Naive thymus-derived CD4-positive, alpha-beta T cell (primary cell): Measurements from ENCODE around the gene LRP4. TPM values are rescaled to one million over a fixed set of nuclear protein-coding genes. Genes with fewer than 3 reads are reported as not detected.

ENCODE experiments used
- ATAC-seq: fragments of 150-1000 bp; cut with Tn5 transposase; 2 replicates; pipeline ENCODE4 v1.10.0; 2021; ENCODE audit warnings: mild to moderate bottlenecking, moderate library complexity
- CTCF ChIA-PET: fragments of 350-600 bp; sonication (Branson Sonifier 250); formaldehyde crosslinking; loops from one replicate; lab custom pipeline; 2021; ENCODE audit warnings: antibody characterized with exemption; lab: Charles Lee
- POLR2A ChIA-PET: fragments of 350-600 bp; sonication (Branson Sonifier 250); formaldehyde crosslinking; loops from one replicate; lab custom pipeline; 2021; ENCODE audit warnings: antibody characterized with exemption, inconsistent platforms; lab: Charles Lee
- DNase-seq, 9 donors: peaks; one replicate each; pipeline versions ENCODE4 v3.0.0 to v3.0.0-alpha.2; 2020 to 2022; ENCODE audit warnings: mixed read lengths in 1 of 9
- H3K27ac ChIP-seq: one replicate; pipeline ENCODE4 v1.7.0; 2013; ENCODE audit warnings: mild to moderate bottlenecking, low read depth, low read length, moderate library complexity
- H3K27me3 ChIP-seq, 2 donors: one replicate each; pipeline ENCODE4 v1.7.0; 2013; ENCODE audit warnings: low read length in 2 of 2, mild to moderate bottlenecking in 2 of 2, moderate library complexity in 2 of 2; ENCODE audit not compliant: control insufficient read depth in 2 of 2, insufficient read depth in 2 of 2
- H3K36me3 ChIP-seq, 3 experiments: 1 replicate in 2 of 3; 2 replicates in 1 of 3; pipeline ENCODE4 v1.7.0; 2013; ENCODE audit warnings: low read length in 3 of 3, mild to moderate bottlenecking in 3 of 3, moderate library complexity in 1 of 3; ENCODE audit not compliant: insufficient read depth in 3 of 3, control insufficient read depth in 2 of 3
- H3K4me1 ChIP-seq, 2 donors: one replicate each; pipeline ENCODE4 v1.7.0; 2013; ENCODE audit warnings: low read length in 2 of 2, mild to moderate bottlenecking in 2 of 2, moderate library complexity in 1 of 2; ENCODE audit not compliant: control insufficient read depth in 2 of 2, insufficient read depth in 2 of 2
- H3K4me3 ChIP-seq: 2 replicates; pipeline ENCODE4 v1.7.0; 2013; ENCODE audit warnings: mild to moderate bottlenecking, low read length
- H3K9me3 ChIP-seq, 3 experiments: 1 replicate in 2 of 3; 2 replicates in 1 of 3; pipeline ENCODE4 v1.7.0; 2013; ENCODE audit warnings: low read length in 3 of 3; ENCODE audit not compliant: control insufficient read depth in 2 of 3
- H3K27ac Mint-ChIP-seq, 9 donors: one replicate each; pipeline ENCODE4 v1.8.0; 2020 to 2022; ENCODE audit warnings: mixed read lengths in 9 of 9, mild to moderate bottlenecking in 8 of 9, moderate library complexity in 5 of 9, inconsistent platforms in 2 of 9
- H3K27me3 Mint-ChIP-seq, 5 donors: one replicate each; pipeline ENCODE4 v1.8.0; 2021 to 2022; ENCODE audit warnings: mixed read lengths in 5 of 5, mild to moderate bottlenecking in 1 of 5
- H3K36me3 Mint-ChIP-seq, 5 donors: one replicate each; pipeline ENCODE4 v1.8.0; 2020 to 2022; ENCODE audit warnings: mixed read lengths in 5 of 5, mild to moderate bottlenecking in 3 of 5, inconsistent platforms in 1 of 5
- H3K4me1 Mint-ChIP-seq, 7 donors: one replicate each; pipeline ENCODE4 v1.8.0; 2020 to 2022; ENCODE audit warnings: mixed read lengths in 7 of 7, mild to moderate bottlenecking in 3 of 7, inconsistent platforms in 1 of 7
- H3K4me3 Mint-ChIP-seq, 10 donors: one replicate each; pipeline ENCODE4 v1.8.0; 2020 to 2022; ENCODE audit warnings: mild to moderate bottlenecking in 10 of 10, mixed read lengths in 10 of 10, moderate library complexity in 6 of 10, inconsistent platforms in 2 of 10
- H3K9me3 Mint-ChIP-seq, 11 donors: one replicate each; pipeline ENCODE4 v1.8.0; 2020 to 2022; ENCODE audit warnings: mixed read lengths in 11 of 11, mild to moderate bottlenecking in 4 of 11, inconsistent platforms in 1 of 11, moderate library complexity in 1 of 11
- intact Hi-C, 2 donors: fragments of 100-400 bp; cut with micrococcal nuclease; formaldehyde crosslinking; loops; one replicate each; pipeline ENCODE4 v1.15.1; 2023
- polyA plus RNA-seq, 2 donors: library from polyadenylated mRNA; unstranded; fragments of 300-500 nt; fragmentation: Illumina TruSeq; gene quantifications; one replicate each; pipeline ENCODE4 v1.2.3, GENCODE V29; 2021
- total RNA-seq, 6 experiments: library from RNA in 5 of 6; stranded (reverse) in 5 of 6; gene quantifications; 1 replicate in 5 of 6; 2 replicates in 1 of 6; pipeline ENCODE4 v1.2.3 and lab custom pipeline; 2021 to 2026

The LRP4 gene
- total and polyA plus RNA-seq, 7 experiments from 2014 or later: not detected

DNA sequence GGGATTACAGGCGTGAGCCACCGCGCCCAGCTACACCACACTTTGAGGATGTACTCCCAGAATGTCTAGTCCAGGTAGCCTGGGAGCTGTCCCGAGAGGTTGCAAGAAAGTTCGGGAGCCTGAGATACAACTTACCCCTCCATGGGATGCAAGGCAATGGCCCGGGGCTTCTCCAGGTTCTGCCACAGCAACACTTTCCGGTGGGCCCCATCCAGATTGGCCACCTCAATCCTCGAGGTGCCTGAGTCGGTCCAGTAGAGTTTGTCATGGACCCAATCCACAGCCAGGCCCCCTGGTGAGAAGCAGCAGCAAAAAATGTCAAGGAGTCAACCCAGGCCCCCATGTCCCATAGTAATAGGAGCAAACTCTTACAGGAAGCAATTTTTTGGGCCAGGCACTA lies 25.5 kb downstream of the LRP4 start:
- Histone ChIP-seq H3K36me3 (no peaks in the 10 kb centered on the region), H3K4me3 (no peak overlapping the region), H3K4me1 (no peaks in the 10 kb centered on the region), H3K9me3 (no peaks in the 10 kb centered on the region), H3K27me3 (no peaks in the 10 kb centered on the region), H3K27ac (no peak overlapping the region)
- Mint-ChIP-seq H3K9me3 (no peaks in the 10 kb centered on the region), H3K36me3 (no peaks in the 10 kb centered on the region), H3K4me1 (peaks cover 0 to 6% (median 0%) of the 10 kb centered on the region in 7 donors), H3K27ac (no peak overlapping the region), H3K27me3 (peaks cover 0 to 5% (median 0%) of the 10 kb centered on the region in 5 donors), H3K4me3 (no peak overlapping the region)
- intact Hi-C loops: no loop called here
- ChIA-PET POLR2A (interaction anchor here (0.6 kb wide), 1 partner anchor 378 kb away, joined by 3 read pairs; no protein-coding TSS in a partner anchor), CTCF (interaction anchor here (1.1 to 5.4 kb wide), 2 partner anchors 262 to 268 kb away, joined by 3 to 34 read pairs; no protein-coding TSS in a partner anchor)
- ATAC-seq (no peak), DNase-seq (no peak)

DNA sequence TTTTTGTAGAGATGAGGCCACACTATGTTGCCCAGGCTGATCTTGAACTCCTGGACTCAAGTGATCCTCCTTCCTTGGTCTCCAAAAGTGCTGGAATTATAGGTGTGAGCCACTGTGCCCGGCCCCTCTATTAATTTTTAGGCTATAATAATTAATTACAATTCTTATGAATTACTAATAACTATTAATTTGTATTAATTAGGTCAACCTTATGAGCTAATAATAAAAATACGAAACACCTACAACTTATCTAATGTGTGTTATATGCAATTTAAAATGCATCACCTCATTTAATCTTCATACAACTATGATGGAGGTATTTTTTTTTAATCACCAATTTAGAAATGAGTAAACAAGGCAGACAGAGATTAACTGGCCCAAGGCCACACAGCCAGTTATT lies 26.2 kb downstream of the LRP4 start:
- Histone ChIP-seq H3K4me1 (no peaks in the 10 kb centered on the region), H3K27ac (no peak overlapping the region), H3K36me3 (no peaks in the 10 kb centered on the region), H3K9me3 (no peaks in the 10 kb centered on the region), H3K4me3 (no peak overlapping the region), H3K27me3 (no peaks in the 10 kb centered on the region)
- Mint-ChIP-seq H3K9me3 (no peaks in the 10 kb centered on the region), H3K4me1 (peaks cover 0 to 6% (median 0%) of the 10 kb centered on the region in 7 donors), H3K4me3 (no peak overlapping the region), H3K27ac (no peak overlapping the region), H3K27me3 (peaks cover 0 to 5% (median 0%) of the 10 kb centered on the region in 5 donors), H3K36me3 (no peaks in the 10 kb centered on the region)
- CTCF ChIA-PET: interaction anchor here (0.6 to 5.4 kb wide), 6 partner anchors 89 to 272 kb away, joined by 3 to 34 read pairs (median 6); no protein-coding TSS in a partner anchor
- POLR2A ChIA-PET: no interaction called here
- DNase-seq (no peak), ATAC-seq (no peak)
- intact Hi-C loops: no loop called here

DNA sequence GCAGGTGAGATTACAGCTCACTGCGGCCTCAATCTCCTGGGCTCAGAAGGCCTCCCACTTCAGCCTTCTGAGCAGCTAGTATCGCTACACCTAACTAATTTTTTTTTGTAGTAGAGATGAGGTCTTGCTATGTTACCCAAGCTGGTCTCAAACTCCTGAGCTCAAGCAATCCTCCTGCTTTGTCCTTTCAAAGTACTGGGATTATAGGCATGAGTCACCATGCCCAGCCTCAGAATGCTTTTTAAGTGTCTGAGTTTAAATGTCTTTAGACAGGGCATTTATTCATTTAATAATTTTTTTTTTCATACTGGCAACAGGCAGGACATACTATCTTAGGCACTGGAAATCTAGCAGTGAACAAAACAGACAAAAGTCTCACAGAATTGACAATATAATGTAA lies 27.7 kb downstream of the LRP4 start:
- no peak overlapping the region for H3K4me3 ChIP-seq
- ATAC-seq (no peak), DNase-seq (no peak)
- H3K4me1 ChIP-seq: no peaks in the 10 kb centered on the region
- Mint-ChIP-seq H3K27ac (no peak overlapping the region), H3K4me3 (no peak overlapping the region), H3K27me3 (peaks cover 0 to 7% (median 0%) of the 10 kb centered on the region in 5 donors), H3K36me3 (no peaks in the 10 kb centered on the region), H3K4me1 (peaks cover 0 to 6% (median 0%) of the 10 kb centered on the region in 7 donors), H3K9me3 (no peaks in the 10 kb centered on the region)
- intact Hi-C loops: no loop called here
- no peaks in the 10 kb centered on the region for H3K36me3 ChIP-seq
- no peaks in the 10 kb centered on the region for H3K9me3 ChIP-seq
- H3K27ac ChIP-seq: no peak overlapping the region
- ChIA-PET POLR2A (no interaction called here), CTCF (interaction anchor here (0.6 to 5.4 kb wide), 7 partner anchors 25 to 349 kb away, joined by 3 to 34 read pairs (median 4); no protein-coding TSS in a partner anchor)
- H3K27me3 ChIP-seq: no peaks in the 10 kb centered on the region

DNA sequence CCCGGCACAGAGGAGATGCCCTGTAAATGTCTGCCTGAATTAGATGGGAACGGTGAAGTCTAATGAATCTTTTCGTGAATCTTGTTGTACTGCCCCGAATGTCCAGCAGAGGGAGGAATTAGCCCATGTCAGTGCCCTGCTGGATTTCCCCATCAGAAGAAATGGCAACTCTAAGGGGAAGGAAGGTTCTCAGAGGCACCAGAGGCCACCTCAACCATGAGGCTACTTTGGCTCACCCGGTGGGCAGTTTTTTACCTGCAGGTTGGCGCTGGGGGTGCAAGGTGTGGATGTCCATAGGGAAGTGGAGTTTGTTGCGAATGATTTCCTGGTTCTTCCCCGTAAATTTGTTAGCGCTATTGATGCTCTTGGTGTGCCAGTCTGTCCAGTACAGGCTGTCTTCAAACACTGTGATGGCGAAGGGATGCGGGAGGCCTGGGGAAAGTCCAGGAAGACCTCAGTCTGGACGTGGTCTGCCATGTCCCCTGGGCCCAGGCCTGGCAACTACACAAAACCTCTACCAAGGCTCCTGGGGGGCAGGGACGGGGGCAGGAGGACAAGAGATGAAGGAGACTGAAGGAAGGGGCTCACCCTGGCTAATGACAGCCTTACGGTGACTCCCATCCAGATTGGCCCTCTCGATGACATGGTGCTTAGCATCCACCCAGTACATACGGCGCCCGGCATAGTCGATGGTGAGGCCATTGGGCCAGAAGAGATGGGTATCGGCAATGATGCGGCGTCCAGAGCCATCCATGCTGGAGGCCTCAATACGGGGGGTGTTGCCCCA lies 28.5 kb downstream of the LRP4 start:
- no peaks in the 10 kb centered on the region for H3K36me3 ChIP-seq
- H3K9me3 Mint-ChIP-seq: no peaks in the 10 kb centered on the region
- H3K4me1 ChIP-seq: no peaks in the 10 kb centered on the region
- peaks cover 0 to 6% (median 0%) of the 10 kb centered on the region in 7 donors for H3K4me1 Mint-ChIP-seq
- POLR2A ChIA-PET: no interaction called here
- peak; percentile 40 to 80 (median 72) for DNase-seq
- no peak overlapping the region for H3K27ac ChIP-seq
- H3K27ac Mint-ChIP-seq: no peak overlapping the region
- CTCF ChIA-PET: interaction anchor here (2.5 to 5.4 kb wide), 2 partner anchors 264 to 267 kb away, joined by 6 to 34 read pairs; no protein-coding TSS in a partner anchor
- peaks cover 0 to 7% (median 0%) of the 10 kb centered on the region in 5 donors for H3K27me3 Mint-ChIP-seq
- no peak overlapping the region for H3K4me3 ChIP-seq
- H3K4me3 Mint-ChIP-seq: no peak overlapping the region
- no peaks in the 10 kb centered on the region for H3K27me3 ChIP-seq
- no peaks in the 10 kb centered on the region for H3K36me3 Mint-ChIP-seq
- intact Hi-C loops: loop anchor here (1.0 to 2.0 kb wide), 5 partner anchors 263 to 564 kb away; no protein-coding TSS in a partner anchor
- H3K9me3 ChIP-seq: no peaks in the 10 kb centered on the region
- peak; percentile 95 for ATAC-seq

DNA sequence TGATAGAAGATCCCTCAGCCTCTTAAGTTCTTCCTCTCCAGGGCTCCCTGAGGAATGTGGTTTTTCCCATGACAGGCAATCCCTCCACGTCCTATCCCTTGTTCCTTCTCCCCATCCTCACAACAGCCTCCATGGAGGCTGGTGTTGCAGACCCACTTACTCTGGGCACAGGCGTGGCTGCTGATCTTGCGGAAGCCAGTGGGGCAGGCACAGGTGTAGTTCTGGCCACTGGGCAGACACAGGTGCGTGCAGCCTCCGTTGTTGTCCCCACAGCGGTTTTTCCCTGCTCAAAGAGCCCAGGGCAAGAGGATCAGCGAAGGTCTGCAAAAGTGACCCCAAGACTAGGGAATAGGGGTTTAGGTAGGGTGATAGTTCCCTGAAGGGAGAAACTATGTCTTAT lies 29.1 kb downstream of the LRP4 start:
- Mint-ChIP-seq H3K27ac (no peak overlapping the region), H3K36me3 (no peaks in the 10 kb centered on the region), H3K4me3 (no peak overlapping the region), H3K9me3 (no peaks in the 10 kb centered on the region), H3K4me1 (peaks cover 0 to 6% (median 0%) of the 10 kb centered on the region in 7 donors), H3K27me3 (peaks cover 0 to 7% (median 0%) of the 10 kb centered on the region in 5 donors)
- Histone ChIP-seq H3K27me3 (no peaks in the 10 kb centered on the region), H3K4me1 (no peaks in the 10 kb centered on the region), H3K27ac (no peak overlapping the region), H3K4me3 (no peak overlapping the region), H3K36me3 (no peaks in the 10 kb centered on the region), H3K9me3 (no peaks in the 10 kb centered on the region)
- ATAC-seq: no peak
- ChIA-PET POLR2A (no interaction called here), CTCF (interaction anchor here (0.5 to 3.8 kb wide), 3 partner anchors 257 to 273 kb away, joined by 3 to 20 read pairs (median 5); no protein-coding TSS in a partner anchor)
- intact Hi-C loops: loop anchor here (1.0 to 2.0 kb wide), 5 partner anchors 264 to 565 kb away; no protein-coding TSS in a partner anchor
- DNase-seq: peak in 1 of 9 donors; percentile 2

DNA sequence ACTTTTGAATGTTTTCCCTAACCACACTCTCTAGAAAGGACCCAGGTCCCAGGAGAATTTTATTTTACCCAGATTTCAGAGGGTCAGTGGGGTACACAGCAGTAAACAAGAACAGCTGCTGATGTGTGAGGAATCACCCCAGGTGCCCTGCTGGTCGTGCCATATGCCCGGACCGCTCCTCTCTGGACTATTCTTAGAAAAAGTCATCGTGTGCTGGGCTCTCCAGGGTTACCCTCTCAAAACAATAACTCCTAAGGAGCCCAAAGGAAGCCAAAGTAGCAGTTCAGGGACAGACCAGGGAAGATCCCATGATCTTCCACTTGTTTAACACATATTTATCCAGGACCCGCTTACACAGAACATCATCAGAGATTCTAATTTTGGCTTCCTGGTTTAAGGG lies 29.7 kb downstream of the LRP4 start:
- Mint-ChIP-seq H3K4me3 (no peak overlapping the region), H3K27me3 (peaks cover 0 to 11% (median 3%) of the 10 kb centered on the region in 5 donors), H3K9me3 (no peaks in the 10 kb centered on the region), H3K27ac (no peak overlapping the region), H3K36me3 (no peaks in the 10 kb centered on the region), H3K4me1 (peaks cover 0 to 6% (median 0%) of the 10 kb centered on the region in 7 donors)
- CTCF ChIA-PET: interaction anchor here (0.5 to 3.8 kb wide), 4 partner anchors 258 to 274 kb away, joined by 3 to 20 read pairs (median 5); no protein-coding TSS in a partner anchor
- no peaks in the 10 kb centered on the region for H3K36me3 ChIP-seq
- no peak overlapping the region for H3K4me3 ChIP-seq
- H3K9me3 ChIP-seq: no peaks in the 10 kb centered on the region
- POLR2A ChIA-PET: no interaction called here
- H3K27me3 ChIP-seq: no peaks in the 10 kb centered on the region
- H3K27ac ChIP-seq: no peak overlapping the region
- intact Hi-C loops: loop anchor here (1.0 to 2.0 kb wide), 5 partner anchors 265 to 566 kb away; no protein-coding TSS in a partner anchor
- no peaks in the 10 kb centered on the region for H3K4me1 ChIP-seq
- ATAC-seq (no peak), DNase-seq (no peak)
